ENCODE measurements around the gene ZSCAN21.

DNA sequence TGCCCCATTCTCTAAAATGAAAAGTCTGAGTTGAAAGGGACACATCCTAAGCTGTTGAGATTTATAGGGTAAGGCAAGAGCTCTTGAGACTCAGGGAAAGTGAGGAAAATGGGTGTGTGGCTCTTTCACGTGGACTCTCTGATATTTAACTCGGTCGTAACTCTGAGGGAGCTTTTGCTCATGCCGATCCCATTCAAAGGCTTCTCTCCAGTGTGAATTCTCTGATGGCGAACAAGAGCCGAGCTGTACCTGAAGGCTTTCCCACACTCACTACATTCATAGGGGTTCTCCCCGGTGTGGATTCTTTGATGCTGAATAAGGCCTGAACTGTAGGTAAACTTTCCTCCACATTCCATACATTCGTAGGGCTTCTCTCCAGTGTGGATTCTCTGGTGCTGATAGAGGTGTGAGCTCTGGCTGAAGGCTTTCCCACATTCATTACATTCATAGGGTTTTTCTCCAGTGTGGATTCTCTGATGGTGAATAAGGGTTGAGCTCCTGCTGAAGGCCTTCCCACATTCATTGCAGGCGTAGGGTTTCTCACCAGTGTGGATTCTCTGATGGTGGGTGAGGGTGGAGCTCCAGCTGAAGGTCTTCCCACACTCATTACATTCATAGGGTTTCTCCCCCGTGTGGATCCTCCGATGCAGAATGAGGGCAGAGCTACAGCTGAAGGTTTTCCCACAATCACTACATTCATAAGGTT is 21.6 kb downstream of the ZSCAN21 start:
- TF ChIP-seq ZNF544 (tag by site-specific recombination; IDR thresholded peaks at IDR 0.05), result no peak
- TF ChIP-seq, protein P1, sequence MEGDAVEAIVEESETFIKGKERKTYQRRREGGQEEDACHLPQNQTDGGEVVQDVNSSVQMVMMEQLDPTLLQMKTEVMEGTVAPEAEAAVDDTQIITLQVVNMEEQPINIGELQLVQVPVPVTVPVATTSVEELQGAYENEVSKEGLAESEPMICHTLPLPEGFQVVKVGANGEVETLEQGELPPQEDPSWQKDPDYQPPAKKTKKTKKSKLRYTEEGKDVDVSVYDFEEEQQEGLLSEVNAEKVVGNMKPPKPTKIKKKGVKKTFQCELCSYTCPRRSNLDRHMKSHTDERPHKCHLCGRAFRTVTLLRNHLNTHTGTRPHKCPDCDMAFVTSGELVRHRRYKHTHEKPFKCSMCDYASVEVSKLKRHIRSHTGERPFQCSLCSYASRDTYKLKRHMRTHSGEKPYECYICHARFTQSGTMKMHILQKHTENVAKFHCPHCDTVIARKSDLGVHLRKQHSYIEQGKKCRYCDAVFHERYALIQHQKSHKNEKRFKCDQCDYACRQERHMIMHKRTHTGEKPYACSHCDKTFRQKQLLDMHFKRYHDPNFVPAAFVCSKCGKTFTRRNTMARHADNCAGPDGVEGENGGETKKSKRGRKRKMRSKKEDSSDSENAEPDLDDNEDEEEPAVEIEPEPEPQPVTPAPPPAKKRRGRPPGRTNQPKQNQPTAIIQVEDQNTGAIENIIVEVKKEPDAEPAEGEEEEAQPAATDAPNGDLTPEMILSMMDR (tag by site-specific recombination; IDR thresholded peaks at IDR 0.05), result no peak
- TF ChIP-seq KLF10 (tag by site-specific recombination; IDR thresholded peaks at IDR 0.05), result no peak
- TF ChIP-seq ZNF266 (tag by site-specific recombination; IDR thresholded peaks at IDR 0.05; ENCODE audit: low read depth), result no peak
